Body of pancreas (tissue), 4 donors: ENCODE results near the gene KLF7. TPM values are rescaled to one million over a fixed set of nuclear protein-coding genes. Genes with fewer than 3 reads are reported as not detected.

ENCODE experiments used
- ATAC-seq: fragments of 150-250 bp; one replicate; pipeline ENCODE4 v1.9.1; 2016
- DNase-seq, 4 donors: peaks; one replicate each; pipeline ENCODE4 v3.0.0-alpha.2; 2019
- H3K27ac ChIP-seq, 4 donors: fragments of 200-600 bp; sonication (generic); 1 replicate in 3 of 4; 2 replicates in 1 of 4; pipeline versions ENCODE4 v1.5.1 to v1.6.1; 2016 to 2019; ENCODE audit warnings: mild to moderate bottlenecking in 1 of 4, mixed read lengths in 1 of 4, moderate library complexity in 1 of 4
- H3K27me3 ChIP-seq, 2 donors: fragments of 200-600 bp; sonication (generic); one replicate each; pipeline ENCODE4 v1.6.0; 2016; ENCODE audit warnings: mild to moderate bottlenecking in 1 of 2
- H3K36me3 ChIP-seq, 2 donors: fragments of 200-600 bp; sonication (generic); replicated peaks in 1 of 2; 2 replicates each; pipeline ENCODE4 v1.5.1; 2016; ENCODE audit warnings: low read depth in 2 of 2; ENCODE audit not compliant: insufficient read depth in 1 of 2
- H3K4me1 ChIP-seq: fragments of 200-600 bp; sonication (generic); one replicate; pipeline ENCODE4 v1.6.0; 2016
- H3K4me3 ChIP-seq, 2 donors: fragments of 200-600 bp; sonication (generic); 1 replicate in 1 of 2; 2 replicates in 1 of 2; pipeline ENCODE4 v1.5.1; 2016 to 2019
- H3K9me3 ChIP-seq, 3 donors: fragments of 200-600 bp; sonication (generic); 1 replicate in 2 of 3; 2 replicates in 1 of 3; pipeline ENCODE4 v1.5.1; 2016
- CTCF ChIP-seq, 7 experiments: fragments of 450-650 bp in 4 of 7; fragments of 200-600 bp in 3 of 7; sonication (generic) in 3 of 7; IDR thresholded peaks; one replicate each; pipeline ENCODE4 v1.5.1; 2016 to 2019; ENCODE audit warnings: antibody characterized with exemption in 7 of 7
- POLR2A ChIP-seq, 3 donors: fragments of 450-650 bp; IDR thresholded peaks; one replicate each; pipeline ENCODE4 v1.6.1; 2016; ENCODE audit warnings: antibody characterized with exemption in 3 of 3, mild to moderate bottlenecking in 2 of 3
- WGBS, 2 donors: methylation state at CpG; one replicate each; pipeline ENCODE4 v1.1.5; 2017; 5-methylcytosine and 5-hydroxymethylcytosine counted together
- intact Hi-C: fragments of 100-400 bp; cut with DNase I; formaldehyde crosslinking; loops from one replicate; pipeline ENCODE4 v1.15.1; 2023
- total RNA-seq, 2 donors: library from RNA; depleted of rRNA; stranded (reverse); fragments of >200 nt; gene quantifications; one replicate each; pipeline ENCODE4 v1.1.0, GENCODE V29; 2016

KLF7 gene
- total RNA-seq, 2 donors from 2014 or later: 4.6 to 9.3 TPM

- H3K36me3 ChIP-seq: no peaks in the 10 kb centered on the region
- H3K4me3 ChIP-seq: no peak overlapping the region
- H3K4me1 ChIP-seq: no peaks in the 10 kb centered on the region
- H3K27ac ChIP-seq: no peak overlapping the region
- TF ChIP-seq CTCF (IDR thresholded peaks at IDR 0.05): no peak
- no peak for TF ChIP-seq POLR2A (IDR thresholded peaks at IDR 0.05)
- ATAC-seq (no peak), DNase-seq (no peak)
- intact Hi-C loops: no loop called here
- no peaks in the 10 kb centered on the region for H3K27me3 ChIP-seq
- no peaks in the 10 kb centered on the region for H3K9me3 ChIP-seq
These were observed 39.6 kb upstream of the KLF7 start for GRCh38 chr2:207205173-207205957.

GRCh38 chr2:207203056-207203455 lies 37.3 kb upstream of the KLF7 start:
- H3K36me3 ChIP-seq: no peaks in the 10 kb centered on the region
- 22 to 23% methylated on average over 1 of the region's 1 CpG for WGBS, 2 donors
- no peak for DNase-seq
- no peak overlapping the region for H3K27ac ChIP-seq
- intact Hi-C loops: no loop called here
- ATAC-seq: no peak
- TF ChIP-seq POLR2A (IDR thresholded peaks at IDR 0.05): no peak
- no peak for TF ChIP-seq CTCF (IDR thresholded peaks at IDR 0.05)
- H3K27me3 ChIP-seq: no peaks in the 10 kb centered on the region
- no peaks in the 10 kb centered on the region for H3K9me3 ChIP-seq
- no peak overlapping the region for H3K4me3 ChIP-seq
- no peaks in the 10 kb centered on the region for H3K4me1 ChIP-seq

DNA sequence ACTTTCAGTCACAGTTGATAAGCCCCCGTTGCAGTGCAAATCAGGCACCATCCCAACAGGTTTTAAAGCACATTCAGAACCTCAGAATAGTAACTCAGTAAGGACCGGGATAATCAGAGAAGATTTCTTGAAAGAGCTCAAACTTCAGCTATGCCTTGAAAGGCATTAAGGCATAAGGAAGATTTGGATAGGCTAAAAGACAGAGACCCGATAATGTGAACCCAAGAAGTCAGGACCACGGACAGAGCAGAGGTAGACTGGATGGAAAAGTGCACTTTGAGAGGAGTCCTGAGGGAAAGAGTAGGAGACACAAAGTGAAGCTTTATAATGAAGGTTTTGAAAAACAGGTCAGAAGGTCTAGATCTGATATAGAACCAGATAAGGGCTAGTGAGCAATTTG lies 36.9 kb upstream of the KLF7 start:
- no peak overlapping the region for H3K4me3 ChIP-seq
- no peak overlapping the region for H3K27ac ChIP-seq
- no peak for TF ChIP-seq POLR2A (IDR thresholded peaks at IDR 0.05)
- no peak for TF ChIP-seq CTCF (IDR thresholded peaks at IDR 0.05)
- no peaks in the 10 kb centered on the region for H3K27me3 ChIP-seq
- H3K4me1 ChIP-seq: no peaks in the 10 kb centered on the region
- ATAC-seq: no peak
- intact Hi-C loops: no loop called here
- H3K9me3 ChIP-seq: no peaks in the 10 kb centered on the region
- no peak for DNase-seq
- 28 to 29% methylated on average over 4 of the region's 4 CpGs for WGBS, 2 donors
- no peaks in the 10 kb centered on the region for H3K36me3 ChIP-seq

DNA sequence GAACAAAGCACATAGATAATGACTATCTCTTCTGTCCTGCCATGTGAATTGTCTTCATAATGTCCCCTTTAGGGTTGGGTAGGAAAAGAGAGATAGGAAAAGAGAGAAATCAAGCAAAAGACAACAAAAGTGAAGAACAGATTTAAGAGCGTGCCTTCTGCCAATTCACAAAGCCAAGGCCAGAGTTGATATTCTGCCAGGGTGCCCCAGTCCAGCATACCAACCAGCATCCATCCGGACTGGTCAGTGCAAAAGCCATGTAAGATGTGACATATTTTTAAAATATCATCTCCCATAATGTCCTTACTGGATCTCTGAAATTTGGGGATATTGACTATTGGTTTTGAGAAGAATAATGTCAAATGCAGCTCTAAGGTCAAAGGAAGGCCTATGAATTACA lies 35.7 kb upstream of the KLF7 start:
- TF ChIP-seq POLR2A (IDR thresholded peaks at IDR 0.05) (no peak), CTCF (IDR thresholded peaks at IDR 0.05) (no peak)
- Histone ChIP-seq H3K27me3 (no peaks in the 10 kb centered on the region), H3K4me3 (no peak overlapping the region), H3K36me3 (no peaks in the 10 kb centered on the region), H3K9me3 (no peaks in the 10 kb centered on the region), H3K27ac (no peak overlapping the region), H3K4me1 (no peaks in the 10 kb centered on the region)
- intact Hi-C loops: no loop called here
- DNase-seq (no peak), ATAC-seq (no peak)
- 74 to 89% methylated on average over 2 of the region's 2 CpGs for WGBS, 2 donors

GRCh38 chr2:207200136-207200535 lies 34.4 kb upstream of the KLF7 start:
- 54 to 76% methylated on average over 8 of the region's 8 CpGs for WGBS, 2 donors
- intact Hi-C loops: no loop called here

More at GRCh38 chr2:207200136-207200535, 34.4 kb upstream of the KLF7 start:
- TF ChIP-seq POLR2A (IDR thresholded peaks at IDR 0.05): no peak
- no peak for TF ChIP-seq CTCF (IDR thresholded peaks at IDR 0.05)
- H3K27me3 ChIP-seq: no peaks in the 10 kb centered on the region
- H3K27ac ChIP-seq: no peak overlapping the region
- no peak for ATAC-seq
- H3K4me1 ChIP-seq: no peaks in the 10 kb centered on the region
- H3K4me3 ChIP-seq: no peak overlapping the region
- H3K36me3 ChIP-seq: no peaks in the 10 kb centered on the region
- H3K9me3 ChIP-seq: no peaks in the 10 kb centered on the region
- no peak for DNase-seq
